PFSK-1 (cell line): Measurements from ENCODE around the gene GATB.

Experiments
- FOXP2 ChIP-seq: optimal IDR thresholded peaks from 2 replicates; pipeline ENCODE3; 2011; ENCODE audit warnings: borderline replicate concordance, control low read depth, inconsistent platforms; ENCODE audit not compliant: insufficient read depth; ENCODE audit errors: extremely low read length, extremely low read depth
- POLR2AphosphoS5 ChIP-seq: IDR thresholded peaks from 2 replicates; pipeline ENCODE4 v1.6.1; 2012; ENCODE audit warnings: low read depth, mild to moderate bottlenecking, control low read depth, low read length, moderate library complexity
- REST ChIP-seq, 2 experiments: IDR thresholded peaks; 2 replicates each; pipeline versions ENCODE4 v1.6.1 to v1.8.0; 2011 to 2012; ENCODE audit warnings: low read depth in 2 of 2, low read length in 2 of 2, control low read depth in 1 of 2, inconsistent platforms in 1 of 2, mild to moderate bottlenecking in 1 of 2, moderate library complexity in 1 of 2; ENCODE audit not compliant: insufficient read depth in 1 of 2
- SIN3A ChIP-seq: IDR thresholded peaks from 2 replicates; pipeline ENCODE4 v1.6.1; 2012; ENCODE audit warnings: mild to moderate bottlenecking, low read length, moderate library complexity, borderline replicate concordance; ENCODE audit not compliant: insufficient read depth
- TAF1 ChIP-seq: IDR thresholded peaks from 2 replicates; pipeline ENCODE4 v1.6.1; 2012; ENCODE audit warnings: low read length, control low read depth, borderline replicate concordance; ENCODE audit not compliant: insufficient read depth

- no peak for TF ChIP-seq POLR2AphosphoS5
- TF ChIP-seq REST (IDR thresholded peaks at IDR 0.05; ENCODE audit: insufficient read depth in 1 of 2, low read depth in 2 of 2, low read length in 2 of 2): no peak
- TF ChIP-seq TAF1: no peak
- no peak for TF ChIP-seq SIN3A
- no peak for TF ChIP-seq FOXP2
These were observed 23.9 kb upstream of the GATB start for GRCh38 chr4:151784706-151785105.
